Measurements from ENCODE around the gene IGF2BP3. TPM values are rescaled to one million over a fixed set of nuclear protein-coding genes. Genes with fewer than 3 reads are reported as not detected.
A peak's percentile ranks its signal among the peaks of the same experiment; 100 is the strongest.

Gene IGF2BP3
- total and polyA plus RNA-seq, 10 of the 15 experiments (the other 5 are each of a cell fraction or from before 2014, with no cell fraction given): 4.6 to 61.2 (median 36.9) TPM

- no peak for TF ChIP-seq NFYA (IDR thresholded peaks at IDR 0.05; ENCODE audit: borderline replicate concordance, low read depth, low read length)
- no peak for TF ChIP-seq SUPT20H (IDR thresholded peaks at IDR 0.05; ENCODE audit: borderline replicate concordance, control insufficient read depth, low read depth, low read length)
- peak; percentile 6 to 21 (median 19); a peak in 3 of 6 replicates for TF ChIP-seq CTCF (IDR thresholded peaks at IDR 0.05 in 2 of 3, conservative IDR thresholded peaks at IDR 0.05 in 1 of 3; ENCODE audit: control insufficient read depth in 2 of 3, extremely low read depth in 1 of 3, insufficient read depth in 1 of 3, low read depth in 3 of 3, low read length in 3 of 3)
- TF ChIP-seq SMAD1 (IDR thresholded peaks at IDR 0.05; ENCODE audit: low read depth, partially characterized antibody): no peak
- TF ChIP-seq RFX5 (IDR thresholded peaks at IDR 0.05; ENCODE audit: low read depth, low read length): no peak
- no peak for TF ChIP-seq HSF1 (IDR thresholded peaks at IDR 0.05; ENCODE audit: low read depth, low read length)
- TF ChIP-seq NFIC (IDR thresholded peaks at IDR 0.05; ENCODE audit: low read depth, low read length): no peak
- TF ChIP-seq MYC (IDR thresholded peaks at IDR 0.05; ENCODE audit: insufficient read depth, insufficient read length, insufficient replicate concordance, low read length, severe bottlenecking): peak; percentile 82
- TF ChIP-seq SPI1 (IDR thresholded peaks at IDR 0.05; ENCODE audit: borderline replicate concordance, insufficient read depth, low read depth, low read length): no peak
- TF ChIP-seq MEF2B (IDR thresholded peaks at IDR 0.05; ENCODE audit: partially characterized antibody, poor library complexity, severe bottlenecking): no peak
- no peak for TF ChIP-seq PAX8 (IDR thresholded peaks at IDR 0.05)
- no peak for TF ChIP-seq USF2 (IDR thresholded peaks at IDR 0.05; ENCODE audit: borderline replicate concordance, low read depth, low read length)
- no peak for TF ChIP-seq ZNF207 (IDR thresholded peaks at IDR 0.05; ENCODE audit: borderline replicate concordance)
- TF ChIP-seq ZNF687 (IDR thresholded peaks at IDR 0.05): peak; percentile 17
- no peak for TF ChIP-seq CHD4 (IDR thresholded peaks at IDR 0.05)
- TF ChIP-seq MTA3 (IDR thresholded peaks at IDR 0.05; ENCODE audit: borderline replicate concordance, low read length): no peak
- no peak for TF ChIP-seq HDGF (IDR thresholded peaks at IDR 0.05)
- TF ChIP-seq POU2F2 (IDR thresholded peaks at IDR 0.05; ENCODE audit: borderline replicate concordance, low read depth, low read length): no peak
- TF ChIP-seq E2F4 (IDR thresholded peaks at IDR 0.05; ENCODE audit: low read depth, low read length): no peak
Observed at GRCh38 chr7:23469150-23469960, 936 bp downstream of the IGF2BP3 start (continued).

All from GM12878 (cell line).